Parathyroid adenoma (tissue), 2 donors: ENCODE results near the gene PIP5K1C.
A peak's percentile ranks its signal among the peaks of the same experiment; 100 is the strongest.

ENCODE experiments used
- H2AFZ ChIP-seq: fragments of 300-600 bp; sonication (generic); one replicate; pipeline ENCODE4 v1.7.0; 2017; ENCODE audit warnings: antibody characterized with exemption, mild to moderate bottlenecking
- H3K27ac ChIP-seq: fragments of 300-600 bp; sonication (generic); one replicate; pipeline ENCODE4 v1.7.0; 2017
- H3K27me3 ChIP-seq: fragments of 300-600 bp; sonication (generic); one replicate; pipeline ENCODE4 v1.7.0; 2017; ENCODE audit warnings: low read length; ENCODE audit not compliant: control insufficient read depth, insufficient read depth
- H3K36me3 ChIP-seq: fragments of 300-600 bp; sonication (generic); one replicate; pipeline ENCODE4 v1.7.0; 2017; ENCODE audit warnings: low read length; ENCODE audit not compliant: control insufficient read depth, insufficient read depth
- H3K4me1 ChIP-seq: fragments of 300-600 bp; sonication (generic); one replicate; pipeline ENCODE4 v1.7.0; 2017; ENCODE audit warnings: control low read depth
- H3K4me2 ChIP-seq: fragments of 300-600 bp; sonication (generic); one replicate; pipeline ENCODE4 v1.7.0; 2017; ENCODE audit warnings: low read length
- H3K4me3 ChIP-seq: fragments of 300-600 bp; sonication (generic); one replicate; pipeline ENCODE4 v1.7.0; 2017; ENCODE audit warnings: low read depth, low read length
- H3K79me2 ChIP-seq: fragments of 300-600 bp; sonication (generic); one replicate; pipeline ENCODE4 v1.7.0; 2017; ENCODE audit warnings: control low read depth
- H3K9ac ChIP-seq: fragments of 300-600 bp; sonication (generic); one replicate; pipeline ENCODE4 v1.7.0; 2017; ENCODE audit warnings: mild to moderate bottlenecking
- H3K9me3 ChIP-seq: fragments of 300-600 bp; sonication (generic); one replicate; pipeline ENCODE4 v1.7.0; 2017; ENCODE audit warnings: low read length; ENCODE audit not compliant: control insufficient read depth
- CTCF ChIP-seq: fragments of 300-600 bp; sonication (generic); IDR thresholded peaks from one replicate; pipeline ENCODE4 v1.7.0; 2017; ENCODE audit warnings: antibody characterized with exemption, mild to moderate bottlenecking
- donor health status: primary hyperparathyroidism.

PIP5K1C gene

GRCh38 chr19:3670796-3671679 lies 29.2 kb downstream of the PIP5K1C start:
- Histone ChIP-seq H3K79me2 (peaks cover 15% of the 10 kb centered on the region), H3K4me1 (peaks cover 1% of the 10 kb centered on the region), H3K36me3 (no peaks in the 10 kb centered on the region), H3K4me3 (no peak overlapping the region), H3K27me3 (no peaks in the 10 kb centered on the region), H3K9ac (no peak overlapping the region), H3K4me2 (no peak overlapping the region), H3K9me3 (no peaks in the 10 kb centered on the region), H3K27ac (peak overlapping the region; percentile 79), H2AFZ (no peak overlapping the region)
- no peak for TF ChIP-seq CTCF

- Histone ChIP-seq H3K4me3 (no peak overlapping the region), H2AFZ (no peak overlapping the region), H3K36me3 (no peaks in the 10 kb centered on the region), H3K9ac (no peak overlapping the region), H3K79me2 (peaks cover 13% of the 10 kb centered on the region), H3K4me2 (no peak overlapping the region), H3K4me1 (peaks cover 3% of the 10 kb centered on the region), H3K27ac (peak overlapping the region; percentile 79), H3K9me3 (no peaks in the 10 kb centered on the region), H3K27me3 (no peaks in the 10 kb centered on the region)
- TF ChIP-seq CTCF: no peak
These were observed 30.1 kb downstream of the PIP5K1C start for GRCh38 chr19:3669947-3670795.

- H3K4me1 ChIP-seq: peaks cover 3% of the 10 kb centered on the region
- H3K27me3 ChIP-seq: no peaks in the 10 kb centered on the region
- H3K36me3 ChIP-seq: no peaks in the 10 kb centered on the region
- no peaks in the 10 kb centered on the region for H3K9me3 ChIP-seq
- no peak for TF ChIP-seq CTCF
- no peak overlapping the region for H3K9ac ChIP-seq
- no peak overlapping the region for H3K4me3 ChIP-seq
- peak overlapping the region; percentile 79 for H3K27ac ChIP-seq
- no peak overlapping the region for H2AFZ ChIP-seq
- H3K79me2 ChIP-seq: peaks cover 17% of the 10 kb centered on the region
- no peak overlapping the region for H3K4me2 ChIP-seq
These were observed 31.0 kb downstream of the PIP5K1C start for GRCh38 chr19:3669082-3669946.

- no peak overlapping the region for H2AFZ ChIP-seq
- no peaks in the 10 kb centered on the region for H3K9me3 ChIP-seq
- H3K36me3 ChIP-seq: no peaks in the 10 kb centered on the region
- no peak for TF ChIP-seq CTCF
- peaks cover 3% of the 10 kb centered on the region for H3K4me1 ChIP-seq
- H3K27me3 ChIP-seq: no peaks in the 10 kb centered on the region
- H3K9ac ChIP-seq: no peak overlapping the region
- no peak overlapping the region for H3K4me2 ChIP-seq
- H3K79me2 ChIP-seq: peaks cover 12% of the 10 kb centered on the region
- no peak overlapping the region for H3K4me3 ChIP-seq
- H3K27ac ChIP-seq: no peak overlapping the region
These were observed 31.8 kb downstream of the PIP5K1C start for GRCh38 chr19:3668331-3669081.
